Measurements from ENCODE around the gene GBF1.
"Not testable (repeated sequence)": the region's sequence is repeated elsewhere in the genome, so short reads cannot be mapped to it uniquely, and the experiment has no call there.

GBF1 gene

GRCh38 chr10:102302611-102303010 lies 57.3 kb downstream of the GBF1 start:
- DNase-seq (ENCODE audit: low read depth), result no peak

GRCh38 chr10:102306006-102306405 lies 60.7 kb downstream of the GBF1 start:
- no peak for DNase-seq (ENCODE audit: low read depth)

DNA sequence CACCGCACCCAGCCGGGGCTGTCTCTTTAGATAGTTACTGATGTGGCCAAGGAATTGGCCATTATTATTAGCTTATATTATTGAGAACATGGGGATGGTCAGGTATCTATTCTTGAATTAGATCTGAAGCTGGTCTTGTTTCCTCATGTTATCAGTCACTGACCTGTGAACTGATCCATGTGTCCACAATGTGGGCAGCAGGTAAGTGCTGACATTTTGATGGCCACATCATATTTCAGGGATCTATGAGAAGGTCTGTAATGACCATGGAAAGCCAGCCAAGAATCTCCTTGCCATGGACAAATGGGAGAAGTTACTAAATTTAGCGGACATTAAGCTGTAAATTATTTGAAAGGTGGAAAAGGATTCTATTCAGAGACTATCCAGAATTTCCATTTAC lies 61.4 kb downstream of the GBF1 start:
- DNase-seq (ENCODE audit: low read depth), result no peak

GRCh38 chr10:102308318-102308717 lies 63.0 kb downstream of the GBF1 start:
- DNase-seq (ENCODE audit: low read depth), result not testable (repeated sequence)

DNA sequence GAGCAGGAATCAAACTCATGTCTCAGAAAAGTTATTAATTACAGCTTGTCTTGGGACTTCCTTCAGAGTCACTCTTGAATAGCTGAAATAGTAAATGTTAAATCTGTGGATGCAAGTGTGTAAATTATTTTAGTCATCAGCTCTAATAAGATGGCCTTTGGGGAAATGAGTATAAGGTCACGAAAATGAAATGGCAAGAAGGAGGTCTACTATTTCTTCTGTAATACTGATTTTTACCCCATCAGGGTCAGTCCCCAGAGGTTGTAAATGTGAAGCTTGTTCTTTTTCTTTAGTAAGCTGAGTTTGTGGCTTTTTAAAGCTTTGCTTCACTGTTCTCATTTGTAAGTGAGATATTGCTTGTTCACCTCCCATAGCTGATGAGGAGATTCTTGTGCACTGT lies 63.9 kb downstream of the GBF1 start:
- no peak for DNase-seq (ENCODE audit: low read depth)

- no peak for DNase-seq (ENCODE audit: low read depth)
These were observed 64.6 kb downstream of the GBF1 start for GRCh38 chr10:102309916-102310315.

GRCh38 chr10:102310361-102311024 lies 65.2 kb downstream of the GBF1 start:
- no peak for DNase-seq (ENCODE audit: low read depth)

DNA sequence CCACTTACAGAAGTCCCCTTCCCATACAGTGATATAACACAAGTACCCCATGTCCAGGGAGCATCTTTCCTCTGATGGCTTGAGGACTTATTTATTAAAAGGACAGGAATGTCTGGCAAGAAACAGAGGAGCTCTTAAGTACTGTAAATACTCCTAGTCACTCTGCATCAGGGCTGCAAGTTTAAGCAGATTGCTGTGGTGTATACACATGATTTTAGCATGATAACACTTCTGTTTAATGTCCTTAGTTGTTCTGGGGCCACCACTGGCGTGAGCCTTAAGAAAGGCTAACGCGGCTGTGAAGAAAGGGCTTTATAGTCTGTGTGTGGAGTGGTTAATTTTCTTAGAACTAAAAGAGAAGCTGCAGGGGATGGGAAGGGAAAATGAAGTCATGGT lies 65.7 kb downstream of the GBF1 start:
- DNase-seq (ENCODE audit: low read depth), result no peak

DNA sequence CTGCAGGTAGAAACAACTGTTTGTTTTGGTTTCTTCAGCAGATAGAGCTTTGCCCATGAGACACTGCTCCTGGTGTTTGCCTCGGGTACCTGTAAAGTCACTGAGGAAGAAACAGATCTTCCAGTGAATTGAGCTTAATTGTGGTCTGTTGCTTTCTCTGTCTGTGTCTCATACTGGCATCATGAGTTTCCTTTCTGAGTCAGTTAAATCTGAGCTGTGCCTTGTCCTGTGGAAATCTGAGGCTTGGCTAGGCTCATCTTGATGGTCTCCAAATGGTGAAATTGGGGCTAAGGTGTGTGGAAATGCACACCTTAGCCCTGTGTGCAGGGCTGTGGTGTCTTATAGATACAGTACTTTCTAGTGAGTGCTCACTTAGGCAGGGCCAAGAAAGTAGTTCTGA lies 67.4 kb downstream of the GBF1 start:
- DNase-seq (ENCODE audit: low read depth), result no peak

- DNase-seq (ENCODE audit: low read depth), result no peak
These were observed 68.0 kb downstream of the GBF1 start for GRCh38 chr10:102313221-102313896.

DNA sequence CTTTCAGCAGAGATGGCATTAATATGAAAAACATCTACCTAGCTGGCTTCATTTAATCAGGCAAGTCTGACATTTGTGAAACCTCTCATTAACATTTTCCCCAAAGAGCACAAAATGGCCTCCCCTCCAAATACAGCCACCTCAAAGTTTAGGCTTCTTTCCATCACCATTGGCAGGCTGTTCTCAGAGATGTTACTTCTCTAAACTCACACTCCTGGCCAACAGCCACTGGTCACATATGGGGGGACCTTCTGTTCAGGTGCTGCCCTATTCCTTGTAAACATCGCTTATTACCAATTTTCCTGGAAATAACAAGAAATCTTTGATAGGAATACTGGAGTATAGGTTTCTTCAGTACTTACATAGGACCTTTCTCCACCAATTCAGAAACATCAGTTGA lies 69.5 kb downstream of the GBF1 start:
- no peak for DNase-seq (ENCODE audit: low read depth)

GRCh38 chr10:102316421-102316820 lies 71.1 kb downstream of the GBF1 start:
- DNase-seq (ENCODE audit: low read depth), result no peak

GRCh38 chr10:102322914-102323313 lies 77.6 kb downstream of the GBF1 start:
- DNase-seq (ENCODE audit: low read depth), result peak; percentile 8

GRCh38 chr10:102324061-102324460 lies 78.7 kb downstream of the GBF1 start:
- DNase-seq (ENCODE audit: low read depth), result no peak

DNA sequence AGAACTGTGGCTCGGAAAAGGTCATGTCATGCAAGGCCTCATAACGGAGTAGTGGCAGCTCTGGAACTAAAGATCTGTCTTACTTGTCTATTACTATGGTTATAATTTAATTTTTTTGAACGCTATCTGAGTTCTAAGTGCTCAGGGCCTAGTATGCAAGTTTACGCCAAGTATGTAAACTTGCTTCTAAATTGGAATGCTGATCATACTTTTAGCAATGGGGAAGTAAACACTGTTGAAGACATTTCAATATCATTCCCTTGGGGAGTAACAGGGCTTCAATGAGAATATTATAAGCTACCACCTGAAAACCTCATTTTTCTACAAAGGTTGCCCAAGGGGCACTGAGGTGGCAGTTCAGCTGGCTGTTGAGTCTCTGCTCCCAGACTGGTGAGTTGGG lies 80.7 kb downstream of the GBF1 start:
- DNase-seq (ENCODE audit: low read depth), result no peak

- no peak for DNase-seq (ENCODE audit: low read depth)
These were observed 81.7 kb downstream of the GBF1 start for GRCh38 chr10:102327002-102327401.

GRCh38 chr10:102327641-102328040 lies 82.3 kb downstream of the GBF1 start:
- DNase-seq (ENCODE audit: low read depth), result no peak

DNA sequence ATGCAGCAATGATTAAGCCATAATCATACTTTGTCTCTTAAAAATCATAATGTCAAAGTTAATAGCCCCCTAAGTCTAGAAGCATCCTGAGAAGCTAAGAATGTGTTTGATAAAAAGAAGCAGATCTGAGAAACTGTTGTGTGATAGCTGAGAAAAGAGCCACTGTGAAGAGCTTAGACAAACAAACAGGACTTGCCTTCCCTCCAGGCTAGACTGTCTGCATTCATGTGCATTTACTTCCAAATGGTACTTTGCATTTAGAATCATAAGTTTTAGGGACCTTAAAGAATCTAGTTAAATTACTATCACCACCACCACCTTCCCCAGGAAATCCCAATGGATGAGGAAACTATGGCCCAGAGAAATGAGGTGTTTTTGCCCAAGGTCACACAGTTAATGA lies 87.4 kb downstream of the GBF1 start:
- no peak for DNase-seq (ENCODE audit: low read depth)

DNA sequence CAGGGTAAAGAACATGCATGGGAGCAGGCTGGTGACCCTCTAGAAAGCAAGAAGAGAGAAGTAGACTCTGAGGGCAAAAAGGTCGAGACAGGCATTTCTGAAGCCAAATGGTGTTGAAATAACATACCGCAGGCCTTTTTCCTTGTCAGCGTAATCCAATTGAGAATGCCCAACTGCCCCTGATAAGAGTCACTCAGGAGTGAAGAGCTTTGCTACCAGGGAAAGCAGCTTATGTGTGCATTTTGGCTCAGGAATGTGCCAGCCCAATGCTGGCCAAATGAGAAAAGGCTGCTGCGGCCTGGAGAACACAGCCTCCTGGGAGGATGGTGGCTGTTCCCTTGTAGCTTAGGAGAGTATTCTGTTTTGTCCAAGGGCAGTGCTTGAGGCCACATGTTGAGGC lies 88.8 kb downstream of the GBF1 start:
- DNase-seq (ENCODE audit: low read depth), result no peak

- no peak for DNase-seq (ENCODE audit: low read depth)
These were observed 89.9 kb downstream of the GBF1 start for GRCh38 chr10:102335184-102335583.

DNA sequence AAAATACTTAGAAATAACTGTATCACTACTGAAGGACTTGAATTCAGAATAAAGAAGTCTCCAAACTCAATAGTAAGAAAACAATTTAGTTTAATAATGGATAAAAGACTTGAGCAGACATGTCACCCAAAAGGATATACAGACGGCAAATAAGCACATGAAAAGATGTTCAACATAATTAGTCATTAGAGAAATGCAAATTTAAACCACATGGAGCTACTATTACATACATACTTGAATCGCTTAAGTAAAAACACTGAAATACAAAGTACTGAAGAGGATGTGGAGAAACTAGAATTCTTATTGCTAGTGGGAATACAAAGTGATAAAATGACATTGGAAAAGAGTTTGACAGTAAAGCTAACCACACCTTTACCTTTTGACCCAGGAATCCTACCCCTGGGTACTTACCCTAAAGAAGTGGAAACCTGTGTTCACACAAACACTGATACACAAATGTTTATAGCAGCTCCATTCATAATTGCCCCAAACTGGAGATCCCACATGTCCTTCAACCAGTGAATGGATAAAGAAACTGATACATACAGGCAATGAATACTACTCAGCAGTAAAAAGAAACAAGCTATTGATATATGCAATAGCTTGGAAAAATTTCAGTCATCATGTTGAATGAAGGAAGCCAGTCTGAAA lies 95.8 kb downstream of the GBF1 start:
- no peak for DNase-seq (ENCODE audit: low read depth)

GRCh38 chr10:102342458-102342857 lies 97.1 kb downstream of the GBF1 start:
- no peak for DNase-seq (ENCODE audit: low read depth)

DNA sequence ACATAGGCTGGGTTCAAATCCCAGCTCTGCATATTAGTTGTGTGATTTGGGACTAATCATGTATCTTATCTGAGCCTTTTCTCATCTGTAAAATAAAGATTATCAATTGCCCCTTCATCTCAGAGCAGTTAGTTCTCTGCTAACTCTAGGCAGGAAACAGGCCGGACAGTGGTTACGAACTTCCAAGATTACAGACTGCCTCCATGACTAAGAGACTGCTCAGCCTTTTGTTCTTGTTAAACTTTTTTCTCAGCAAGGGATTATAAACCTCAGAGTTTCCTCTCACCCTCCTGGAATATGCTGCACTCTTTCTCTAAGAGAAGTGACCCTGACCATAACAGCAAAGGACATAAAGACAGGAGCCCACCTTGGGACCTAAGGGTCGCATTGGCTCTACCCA lies 97.6 kb downstream of the GBF1 start:
- no peak for DNase-seq (ENCODE audit: low read depth)

- no peak for DNase-seq (ENCODE audit: low read depth)
These were observed 98.7 kb downstream of the GBF1 start for GRCh38 chr10:102344067-102344466.

Data from stimulated activated CD8-positive, alpha-beta memory T cell treated with anti-CD3 and anti-CD28 coated beads, Interleukin-4, amount 100 ng/mL, for 24 hours (primary cell).